ENCODE data around the gene ZNF76. TPM values are rescaled to one million over a fixed set of nuclear protein-coding genes. Genes with fewer than 3 reads are reported as not detected.
A peak's percentile ranks its signal among the peaks of the same experiment; 100 is the strongest.

Gene ZNF76
- total and polyA plus RNA-seq, 2 of the 13 experiments (the other 11 are each of a cell fraction or from before 2014, with no cell fraction given) = 13.2 to 26.4 TPM

DNA sequence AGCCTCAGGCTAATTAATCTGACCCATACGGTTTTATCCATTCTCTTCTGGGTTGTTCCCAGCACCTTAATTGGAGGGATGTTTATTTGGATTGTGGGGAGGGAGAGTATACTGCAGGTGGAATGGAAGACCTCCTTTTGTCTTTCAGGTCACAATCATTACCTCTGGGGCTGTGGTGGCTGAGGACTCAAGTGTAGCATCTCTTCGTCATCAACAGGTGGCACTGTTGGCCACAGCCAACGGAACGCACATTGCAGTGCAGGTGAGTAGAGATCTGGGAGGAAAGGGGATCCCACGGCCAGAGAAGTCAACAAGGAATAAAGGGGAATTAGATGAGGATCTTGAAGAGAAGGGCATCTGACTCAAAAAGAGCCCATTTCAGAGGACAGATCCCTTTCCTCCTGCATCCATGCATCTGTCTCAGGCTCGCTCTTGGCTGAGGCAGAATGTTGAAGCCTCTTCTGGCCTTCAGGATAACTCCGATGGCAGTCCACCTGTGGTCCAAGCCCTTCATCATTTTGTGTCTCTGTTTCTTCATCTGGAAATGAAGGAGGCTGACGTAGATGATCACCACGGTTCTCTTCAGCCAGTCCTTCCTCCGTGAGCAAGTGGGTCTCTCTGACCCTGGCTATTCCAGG, 34.9 kb downstream of the ZNF76 start (continued):
- TF ChIP-seq, protein P1, sequence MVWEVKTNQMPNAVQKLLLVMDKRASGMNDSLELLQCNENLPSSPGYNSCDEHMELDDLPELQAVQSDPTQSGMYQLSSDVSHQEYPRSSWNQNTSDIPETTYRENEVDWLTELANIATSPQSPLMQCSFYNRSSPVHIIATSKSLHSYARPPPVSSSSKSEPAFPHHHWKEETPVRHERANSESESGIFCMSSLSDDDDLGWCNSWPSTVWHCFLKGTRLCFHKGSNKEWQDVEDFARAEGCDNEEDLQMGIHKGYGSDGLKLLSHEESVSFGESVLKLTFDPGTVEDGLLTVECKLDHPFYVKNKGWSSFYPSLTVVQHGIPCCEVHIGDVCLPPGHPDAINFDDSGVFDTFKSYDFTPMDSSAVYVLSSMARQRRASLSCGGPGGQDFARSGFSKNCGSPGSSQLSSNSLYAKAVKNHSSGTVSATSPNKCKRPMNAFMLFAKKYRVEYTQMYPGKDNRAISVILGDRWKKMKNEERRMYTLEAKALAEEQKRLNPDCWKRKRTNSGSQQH (CRISPR knock-in tag; IDR thresholded peaks at IDR 0.05; ENCODE audit: low read depth) = no peak
- 0 out of 2 replicates have a peak, but pooled peaks have one; percentile 42 for TF ChIP-seq TSC22D2 (CRISPR knock-in tag; IDR thresholded peaks at IDR 0.05; ENCODE audit: borderline replicate concordance)
- 0 out of 2 replicates have a peak, but pooled peaks have one; percentile 40 for TF ChIP-seq CCDC6 (CRISPR knock-in tag; IDR thresholded peaks at IDR 0.05)
- TF ChIP-seq, protein P2, sequence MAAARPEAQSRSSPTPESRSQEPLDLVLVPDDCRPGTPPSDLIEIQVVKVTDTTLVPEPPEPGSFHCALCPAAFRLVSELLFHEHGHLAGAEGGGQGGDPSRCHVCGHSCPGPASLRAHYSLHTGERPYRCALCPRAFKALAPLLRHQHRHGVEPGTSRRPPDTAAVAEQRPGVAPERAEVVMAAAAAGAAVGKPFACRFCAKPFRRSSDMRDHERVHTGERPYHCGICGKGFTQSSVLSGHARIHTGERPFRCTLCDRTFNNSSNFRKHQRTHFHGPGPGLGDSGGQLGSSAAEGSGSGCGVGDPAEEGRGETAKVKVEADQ (CRISPR knock-in tag; IDR thresholded peaks at IDR 0.05; ENCODE audit: borderline replicate concordance) = no peak
- peak; percentile 63; the same call in 1 of the 2 replicates for TF ChIP-seq MIER2 (CRISPR knock-in tag; IDR thresholded peaks at IDR 0.05)
- TF ChIP-seq STAG1 (CRISPR knock-in tag; IDR thresholded peaks at IDR 0.05) = peak; percentile 91
- TF ChIP-seq, protein P3, sequence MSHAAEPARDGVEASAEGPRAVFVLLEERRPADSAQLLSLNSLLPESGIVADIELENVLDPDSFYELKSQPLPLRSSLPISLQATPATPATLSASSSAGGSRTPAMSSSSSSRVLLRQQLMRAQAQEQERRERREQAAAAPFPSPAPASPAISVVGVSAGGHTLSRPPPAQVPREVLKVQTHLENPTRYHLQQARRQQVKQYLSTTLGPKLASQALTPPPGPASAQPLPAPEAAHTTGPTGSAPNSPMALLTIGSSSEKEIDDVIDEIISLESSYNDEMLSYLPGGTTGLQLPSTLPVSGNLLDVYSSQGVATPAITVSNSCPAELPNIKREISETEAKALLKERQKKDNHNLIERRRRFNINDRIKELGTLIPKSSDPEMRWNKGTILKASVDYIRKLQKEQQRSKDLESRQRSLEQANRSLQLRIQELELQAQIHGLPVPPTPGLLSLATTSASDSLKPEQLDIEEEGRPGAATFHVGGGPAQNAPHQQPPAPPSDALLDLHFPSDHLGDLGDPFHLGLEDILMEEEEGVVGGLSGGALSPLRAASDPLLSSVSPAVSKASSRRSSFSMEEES (CRISPR knock-in tag; IDR thresholded peaks at IDR 0.05) = 0 out of 2 replicates have a peak, but pooled peaks have one; percentile 11
- TF ChIP-seq RFX1 (IDR thresholded peaks at IDR 0.05) = no peak
- TF ChIP-seq PHB2 (IDR thresholded peaks at IDR 0.05; ENCODE audit: partially characterized antibody) = no peak
- TF ChIP-seq XRCC5 (optimal IDR thresholded peaks at IDR 0.05; ENCODE audit: low read length) = peak; percentile 86
- TF ChIP-seq POGZ (CRISPR knock-in tag; IDR thresholded peaks at IDR 0.05) = no peak
- 0 out of 2 replicates have a peak, but pooled peaks have one; percentile 52 for TF ChIP-seq ZNF614 (CRISPR knock-in tag; IDR thresholded peaks at IDR 0.05; ENCODE audit: borderline replicate concordance)
- TF ChIP-seq, protein P4, sequence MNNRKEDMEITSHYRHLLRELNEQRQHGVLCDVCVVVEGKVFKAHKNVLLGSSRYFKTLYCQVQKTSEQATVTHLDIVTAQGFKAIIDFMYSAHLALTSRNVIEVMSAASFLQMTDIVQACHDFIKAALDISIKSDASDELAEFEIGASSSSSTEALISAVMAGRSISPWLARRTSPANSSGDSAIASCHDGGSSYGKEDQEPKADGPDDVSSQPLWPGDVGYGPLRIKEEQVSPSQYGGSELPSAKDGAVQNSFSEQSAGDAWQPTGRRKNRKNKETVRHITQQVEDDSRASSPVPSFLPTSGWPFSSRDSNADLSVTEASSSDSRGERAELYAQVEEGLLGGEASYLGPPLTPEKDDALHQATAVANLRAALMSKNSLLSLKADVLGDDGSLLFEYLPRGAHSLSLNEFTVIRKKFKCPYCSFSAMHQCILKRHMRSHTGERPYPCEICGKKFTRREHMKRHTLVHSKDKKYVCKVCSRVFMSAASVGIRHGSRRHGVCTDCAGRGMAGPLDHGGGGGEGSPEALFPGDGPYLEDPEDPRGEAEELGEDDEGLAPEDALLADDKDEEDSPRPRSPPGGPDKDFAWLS (CRISPR knock-in tag; IDR thresholded peaks at IDR 0.05; ENCODE audit: borderline replicate concordance) = no peak
- TF ChIP-seq, protein P5, sequence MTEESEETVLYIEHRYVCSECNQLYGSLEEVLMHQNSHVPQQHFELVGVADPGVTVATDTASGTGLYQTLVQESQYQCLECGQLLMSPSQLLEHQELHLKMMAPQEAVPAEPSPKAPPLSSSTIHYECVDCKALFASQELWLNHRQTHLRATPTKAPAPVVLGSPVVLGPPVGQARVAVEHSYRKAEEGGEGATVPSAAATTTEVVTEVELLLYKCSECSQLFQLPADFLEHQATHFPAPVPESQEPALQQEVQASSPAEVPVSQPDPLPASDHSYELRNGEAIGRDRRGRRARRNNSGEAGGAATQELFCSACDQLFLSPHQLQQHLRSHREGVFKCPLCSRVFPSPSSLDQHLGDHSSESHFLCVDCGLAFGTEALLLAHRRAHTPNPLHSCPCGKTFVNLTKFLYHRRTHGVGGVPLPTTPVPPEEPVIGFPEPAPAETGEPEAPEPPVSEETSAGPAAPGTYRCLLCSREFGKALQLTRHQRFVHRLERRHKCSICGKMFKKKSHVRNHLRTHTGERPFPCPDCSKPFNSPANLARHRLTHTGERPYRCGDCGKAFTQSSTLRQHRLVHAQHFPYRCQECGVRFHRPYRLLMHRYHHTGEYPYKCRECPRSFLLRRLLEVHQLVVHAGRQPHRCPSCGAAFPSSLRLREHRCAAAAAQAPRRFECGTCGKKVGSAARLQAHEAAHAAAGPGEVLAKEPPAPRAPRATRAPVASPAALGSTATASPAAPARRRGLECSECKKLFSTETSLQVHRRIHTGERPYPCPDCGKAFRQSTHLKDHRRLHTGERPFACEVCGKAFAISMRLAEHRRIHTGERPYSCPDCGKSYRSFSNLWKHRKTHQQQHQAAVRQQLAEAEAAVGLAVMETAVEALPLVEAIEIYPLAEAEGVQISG (CRISPR knock-in tag; IDR thresholded peaks at IDR 0.05) = no peak; the same call in 1 of the 2 replicates
- TF ChIP-seq ZNF598 (CRISPR knock-in tag; IDR thresholded peaks at IDR 0.05; ENCODE audit: borderline replicate concordance) = no peak
- TF ChIP-seq ZNF205 (CRISPR knock-in tag; IDR thresholded peaks at IDR 0.05) = no peak
- TF ChIP-seq, protein P6, sequence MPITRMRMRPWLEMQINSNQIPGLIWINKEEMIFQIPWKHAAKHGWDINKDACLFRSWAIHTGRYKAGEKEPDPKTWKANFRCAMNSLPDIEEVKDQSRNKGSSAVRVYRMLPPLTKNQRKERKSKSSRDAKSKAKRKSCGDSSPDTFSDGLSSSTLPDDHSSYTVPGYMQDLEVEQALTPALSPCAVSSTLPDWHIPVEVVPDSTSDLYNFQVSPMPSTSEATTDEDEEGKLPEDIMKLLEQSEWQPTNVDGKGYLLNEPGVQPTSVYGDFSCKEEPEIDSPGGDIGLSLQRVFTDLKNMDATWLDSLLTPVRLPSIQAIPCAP (CRISPR knock-in tag; IDR thresholded peaks at IDR 0.05; ENCODE audit: low read depth) = no peak
- TF ChIP-seq MAFF (IDR thresholded peaks at IDR 0.05; ENCODE audit: low read depth, low read length) = no peak
- no peak for TF ChIP-seq ZNF335 (CRISPR knock-in tag; IDR thresholded peaks at IDR 0.05)
